ENCODE data around the gene WDR44.
"Not testable (repeated sequence)": the region's sequence is repeated elsewhere in the genome, so short reads cannot be mapped to it uniquely, and the experiment has no call there.

Gene WDR44

GRCh38 chrX:118468122-118468521 is 122.2 kb downstream of the WDR44 start:
- DNase-seq (ENCODE audit: low read depth), result no peak
- no peak for TF ChIP-seq CTCF (IDR thresholded peaks at IDR 0.05; ENCODE audit: control insufficient read depth, extremely low read depth, insufficient read depth)
- H3K4me3 ChIP-seq (ENCODE audit: low read depth, low read length), result no peak overlapping the region

GRCh38 chrX:118470721-118471347 is 124.9 kb downstream of the WDR44 start:
- DNase-seq (ENCODE audit: low read depth); H3K4me3 ChIP-seq (ENCODE audit: low read depth, low read length): not testable (repeated sequence)

GRCh38 chrX:118474586-118474985 is 128.7 kb downstream of the WDR44 start:
- DNase-seq (ENCODE audit: low read depth), result no peak
- TF ChIP-seq CTCF (IDR thresholded peaks at IDR 0.05; ENCODE audit: control insufficient read depth, extremely low read depth, insufficient read depth), result no peak
- no peak overlapping the region for H3K4me3 ChIP-seq (ENCODE audit: low read depth, low read length)

GRCh38 chrX:118475903-118476302 is 130.0 kb downstream of the WDR44 start:
- TF ChIP-seq CTCF (IDR thresholded peaks at IDR 0.05; ENCODE audit: control insufficient read depth, extremely low read depth, insufficient read depth), result no peak
- no peak for DNase-seq (ENCODE audit: low read depth)

GRCh38 chrX:118480172-118480571 is 134.3 kb downstream of the WDR44 start:
- no peak for DNase-seq (ENCODE audit: low read depth)
- no peak overlapping the region for H3K4me3 ChIP-seq (ENCODE audit: low read depth, low read length)
- no peak for TF ChIP-seq CTCF (IDR thresholded peaks at IDR 0.05; ENCODE audit: control insufficient read depth, extremely low read depth, insufficient read depth)

More at GRCh38 chrX:118475903-118476302, 130.0 kb downstream of the WDR44 start:
- no peak overlapping the region for H3K4me3 ChIP-seq (ENCODE audit: low read depth, low read length)

GRCh38 chrX:118482384-118482783 is 136.5 kb downstream of the WDR44 start:
- DNase-seq (ENCODE audit: low read depth); H3K4me3 ChIP-seq (ENCODE audit: low read depth, low read length): not testable (repeated sequence)

GRCh38 chrX:118484216-118484903 is 138.5 kb downstream of the WDR44 start:
- DNase-seq (ENCODE audit: low read depth), result peak; percentile 35
- H3K4me3 ChIP-seq (ENCODE audit: low read depth, low read length), result no peak overlapping the region
- TF ChIP-seq CTCF (IDR thresholded peaks at IDR 0.05; ENCODE audit: control insufficient read depth, extremely low read depth, insufficient read depth), result no peak

GRCh38 chrX:118486693-118487092 is 140.8 kb downstream of the WDR44 start:
- H3K4me3 ChIP-seq (ENCODE audit: low read depth, low read length), result not testable (repeated sequence)

More at GRCh38 chrX:118486693-118487092, 140.8 kb downstream of the WDR44 start:
- DNase-seq (ENCODE audit: low read depth), result not testable (repeated sequence)
